ENCODE data around the gene TTLL1.

GRCh38 chr22:43057641-43058040, 31.6 kb downstream of the TTLL1 start:
- TF ChIP-seq GATA3 (IDR thresholded peaks at IDR 0.05; ENCODE audit: low read depth, low read length), result no peak
- TF ChIP-seq GATA2 (IDR thresholded peaks at IDR 0.05; ENCODE audit: low read depth, low read length), result no peak
